HEK293 (cell line): ENCODE results near the gene MAGI2.

Experiments
- CTCF ChIA-PET: fragments of 350-600 bp; formaldehyde crosslinking; extraction: SDS; loops from one replicate; lab custom pipeline; 2021; ENCODE audit warnings: antibody characterized with exemption; lab: Yijun Ruan, JAX
- POLR2A ChIA-PET: fragments of 300-600 bp; formaldehyde crosslinking; extraction: SDS; loops from one replicate; lab custom pipeline; 2020; ENCODE audit warnings: antibody characterized with exemption, inconsistent platforms; lab: Yijun Ruan, JAX
- H3K27ac ChIP-seq: fragments of 200-500 bp; sonication (Bioruptor generic); 2 replicates; pipeline ENCODE4 v1.5.1; 2014; ENCODE audit warnings: low read depth, low read length, control low read depth, inconsistent platforms; ENCODE audit errors: extremely low read depth
- H3K36me3 ChIP-seq, 2 experiments: fragments of 200-500 bp in 1 of 2; sonication (Bioruptor generic) in 1 of 2; 1 replicate in 1 of 2; 2 replicates in 1 of 2; pipeline ENCODE4 v1.5.1; 2014 to 2017; ENCODE audit warnings: inconsistent platforms in 2 of 2, low read length in 2 of 2; ENCODE audit not compliant: control insufficient read depth in 2 of 2, insufficient read depth in 1 of 2
- H3K4me1 ChIP-seq: fragments of 200-500 bp; sonication (Bioruptor generic); 2 replicates; pipeline ENCODE4 v1.5.1; 2014; ENCODE audit warnings: mild to moderate bottlenecking, low read length, inconsistent platforms; ENCODE audit not compliant: control insufficient read depth, insufficient read depth
- H3K4me3 ChIP-seq: 2 replicates; pipeline ENCODE4 v1.5.1; 2011; ENCODE audit warnings: low read depth, mild to moderate bottlenecking, control low read depth, low read length, moderate library complexity
- H3K9me3 ChIP-seq: fragments of 200-500 bp; sonication (Bioruptor generic); 2 replicates; pipeline ENCODE4 v1.5.1; 2014; ENCODE audit warnings: low read depth, low read length, inconsistent platforms; ENCODE audit not compliant: control insufficient read depth, insufficient read depth
- EGR2 ChIP-seq: fragments of 450-650 bp; formaldehyde crosslinking; IDR thresholded peaks from 2 replicates; pipeline ENCODE4 v1.5.1; 2016; ENCODE audit warnings: low read depth, missing biosample characterization, missing genetic modification characterization
- ELK4 ChIP-seq: IDR thresholded peaks from 2 replicates; pipeline ENCODE4 v1.6.1; 2011; ENCODE audit warnings: mild to moderate bottlenecking, low read depth, low read length, borderline replicate concordance
- HIC1 ChIP-seq: fragments of 450-650 bp; formaldehyde crosslinking; IDR thresholded peaks from 2 replicates; pipeline ENCODE4 v1.5.1; 2016; ENCODE audit warnings: missing biosample characterization, missing genetic modification characterization
- PRDM4 ChIP-seq: fragments of 450-650 bp; formaldehyde crosslinking; IDR thresholded peaks from 2 replicates; pipeline ENCODE4 v1.5.1; 2017; ENCODE audit warnings: missing biosample characterization, missing genetic modification characterization
- PRDM6 ChIP-seq: fragments of 450-650 bp; formaldehyde crosslinking; IDR thresholded peaks from 2 replicates; pipeline ENCODE4 v1.5.1; 2017; ENCODE audit warnings: missing biosample characterization, missing genetic modification characterization
- SCRT1 ChIP-seq: fragments of 450-650 bp; formaldehyde crosslinking; IDR thresholded peaks from 2 replicates; pipeline ENCODE4 v1.5.1; 2016; ENCODE audit warnings: missing biosample characterization, missing genetic modification characterization, borderline replicate concordance
- SCRT2 ChIP-seq: fragments of 450-650 bp; formaldehyde crosslinking; IDR thresholded peaks from 2 replicates; pipeline ENCODE4 v1.5.1; 2016; ENCODE audit warnings: missing biosample characterization, missing genetic modification characterization
- SETDB1 ChIP-seq: IDR thresholded peaks from one replicate; pipeline ENCODE4 v1.6.1; 2017; ENCODE audit warnings: mild to moderate bottlenecking, low read length, moderate library complexity, mixed read lengths; ENCODE audit not compliant: insufficient read length
- YY1 ChIP-seq: fragments of 450-650 bp; formaldehyde crosslinking; IDR thresholded peaks from 2 replicates; pipeline ENCODE4 v1.5.1; 2018; ENCODE audit warnings: missing biosample characterization, missing genetic modification characterization
- ZBTB17 ChIP-seq: fragments of 450-650 bp; formaldehyde crosslinking; IDR thresholded peaks from 2 replicates; pipeline ENCODE4 v1.5.1; 2016; ENCODE audit warnings: missing biosample characterization, missing genetic modification characterization
- ZBTB48 ChIP-seq: fragments of 450-650 bp; formaldehyde crosslinking; IDR thresholded peaks from 2 replicates; pipeline ENCODE4 v1.5.1; 2016; ENCODE audit warnings: missing biosample characterization, missing genetic modification characterization
- ZFP41 ChIP-seq: fragments of 450-650 bp; formaldehyde crosslinking; IDR thresholded peaks from 2 replicates; pipeline ENCODE4 v1.5.1; 2016; ENCODE audit warnings: missing biosample characterization, missing genetic modification characterization, borderline replicate concordance
- ZIC2 ChIP-seq: fragments of 450-650 bp; formaldehyde crosslinking; IDR thresholded peaks from 2 replicates; pipeline ENCODE4 v1.5.1; 2016; ENCODE audit warnings: missing biosample characterization, missing genetic modification characterization
- ZNF114 ChIP-seq: fragments of 450-650 bp; formaldehyde crosslinking; IDR thresholded peaks from 2 replicates; pipeline ENCODE4 v1.5.0; 2017; ENCODE audit warnings: missing biosample characterization, missing genetic modification characterization
- ZNF132 ChIP-seq: fragments of 450-650 bp; formaldehyde crosslinking; IDR thresholded peaks from 2 replicates; pipeline ENCODE4 v1.5.1; 2017; ENCODE audit warnings: missing biosample characterization, missing genetic modification characterization, borderline replicate concordance
- ZNF239 ChIP-seq: fragments of 450-650 bp; formaldehyde crosslinking; IDR thresholded peaks from 2 replicates; pipeline ENCODE4 v1.5.1; 2016; ENCODE audit warnings: missing biosample characterization, missing genetic modification characterization
- ZNF26 ChIP-seq: fragments of 450-650 bp; formaldehyde crosslinking; IDR thresholded peaks from 2 replicates; pipeline ENCODE4 v1.5.1; 2016; ENCODE audit warnings: missing biosample characterization, missing genetic modification characterization
- ZNF302 ChIP-seq: fragments of 450-650 bp; formaldehyde crosslinking; IDR thresholded peaks from 2 replicates; pipeline ENCODE4 v1.5.1; 2016; ENCODE audit warnings: missing biosample characterization, missing genetic modification characterization, low read depth
- ZNF488 ChIP-seq: fragments of 450-650 bp; formaldehyde crosslinking; IDR thresholded peaks from 2 replicates; pipeline ENCODE4 v1.5.1; 2016; ENCODE audit warnings: missing biosample characterization, missing genetic modification characterization
- ZNF514 ChIP-seq: fragments of 450-650 bp; formaldehyde crosslinking; IDR thresholded peaks from 2 replicates; pipeline ENCODE4 v1.5.1; 2016; ENCODE audit warnings: missing biosample characterization, missing genetic modification characterization
- ZNF610 ChIP-seq: fragments of 450-650 bp; formaldehyde crosslinking; IDR thresholded peaks from 2 replicates; pipeline ENCODE4 v1.5.1; 2016; ENCODE audit warnings: missing biosample characterization, missing genetic modification characterization, borderline replicate concordance
- ZNF621 ChIP-seq: fragments of 450-650 bp; formaldehyde crosslinking; IDR thresholded peaks from 2 replicates; pipeline ENCODE4 v1.5.1; 2017; ENCODE audit warnings: missing biosample characterization, missing genetic modification characterization
- ZNF623 ChIP-seq: fragments of 450-650 bp; formaldehyde crosslinking; IDR thresholded peaks from 2 replicates; pipeline ENCODE4 v1.5.1; 2016; ENCODE audit warnings: missing biosample characterization, missing genetic modification characterization
- ZNF639 ChIP-seq: fragments of 450-650 bp; formaldehyde crosslinking; IDR thresholded peaks from 2 replicates; pipeline ENCODE4 v1.5.1; 2016; ENCODE audit warnings: missing biosample characterization, missing genetic modification characterization
- ZNF768 ChIP-seq: fragments of 450-650 bp; formaldehyde crosslinking; IDR thresholded peaks from 2 replicates; pipeline ENCODE4 v1.5.1; 2018; ENCODE audit warnings: missing biosample characterization, mild to moderate bottlenecking, missing genetic modification characterization

The MAGI2 gene

GRCh38 chr7:78280276-78280675 is 1173.2 kb downstream of the MAGI2 start:
- no peak for TF ChIP-seq ZNF621 (tag by site-specific recombination)
- TF ChIP-seq PRDM6 (tag by site-specific recombination), result no peak
- TF ChIP-seq ELK4, result no peak
- no peak for TF ChIP-seq ZNF514
- no peak for TF ChIP-seq ZNF114 (tag by site-specific recombination)
- TF ChIP-seq EGR2 (tag by site-specific recombination), result no peak
- no peak for TF ChIP-seq ZIC2 (tag by site-specific recombination)
- TF ChIP-seq ZBTB17, result no peak
- TF ChIP-seq ZNF132 (tag by site-specific recombination), result no peak
- no peak for TF ChIP-seq SCRT1 (tag by site-specific recombination)
- no peak for TF ChIP-seq ZNF623 (tag by site-specific recombination)
- TF ChIP-seq ZFP41, result no peak
- no peak for TF ChIP-seq ZNF488 (tag by site-specific recombination)
- TF ChIP-seq ZBTB48 (tag by site-specific recombination), result no peak
- TF ChIP-seq ZNF239 (tag by site-specific recombination), result no peak
- TF ChIP-seq SCRT2, result no peak
- Histone ChIP-seq H3K36me3 (no peaks in the 10 kb centered on the region), H3K27ac (no peak overlapping the region), H3K4me3 (no peak overlapping the region), H3K9me3 (no peaks in the 10 kb centered on the region), H3K4me1 (no peaks in the 10 kb centered on the region)
- CTCF ChIA-PET, result no interaction called here
- POLR2A ChIA-PET, result no interaction called here

- CTCF ChIA-PET, result no interaction called here
- POLR2A ChIA-PET, result no interaction called here
- Histone ChIP-seq H3K27ac (no peak overlapping the region), H3K36me3 (no peaks in the 10 kb centered on the region), H3K4me3 (no peak overlapping the region), H3K4me1 (no peaks in the 10 kb centered on the region), H3K9me3 (no peaks in the 10 kb centered on the region)
- no peak for TF ChIP-seq ZNF26 (tag by site-specific recombination)
- TF ChIP-seq PRDM4, result no peak
- no peak for TF ChIP-seq YY1
- TF ChIP-seq SETDB1, result no peak
- TF ChIP-seq ZNF610, result no peak
- TF ChIP-seq ZNF639, result no peak
- no peak for TF ChIP-seq HIC1
- no peak for TF ChIP-seq ZNF768 (tag by site-specific recombination)
- no peak for TF ChIP-seq ZNF302
Observed at GRCh38 chr7:78279457-78279856, 1174.0 kb downstream of the MAGI2 start.
